Measurements from ENCODE around the gene HAAO. TPM values are rescaled to one million over a fixed set of nuclear protein-coding genes. Genes with fewer than 3 reads are reported as not detected.

HAAO gene
- total and polyA plus RNA-seq, 2 of the 13 experiments (the other 11 are each of a cell fraction or from before 2014, with no cell fraction given), result 36.1 to 42.7 TPM

DNA sequence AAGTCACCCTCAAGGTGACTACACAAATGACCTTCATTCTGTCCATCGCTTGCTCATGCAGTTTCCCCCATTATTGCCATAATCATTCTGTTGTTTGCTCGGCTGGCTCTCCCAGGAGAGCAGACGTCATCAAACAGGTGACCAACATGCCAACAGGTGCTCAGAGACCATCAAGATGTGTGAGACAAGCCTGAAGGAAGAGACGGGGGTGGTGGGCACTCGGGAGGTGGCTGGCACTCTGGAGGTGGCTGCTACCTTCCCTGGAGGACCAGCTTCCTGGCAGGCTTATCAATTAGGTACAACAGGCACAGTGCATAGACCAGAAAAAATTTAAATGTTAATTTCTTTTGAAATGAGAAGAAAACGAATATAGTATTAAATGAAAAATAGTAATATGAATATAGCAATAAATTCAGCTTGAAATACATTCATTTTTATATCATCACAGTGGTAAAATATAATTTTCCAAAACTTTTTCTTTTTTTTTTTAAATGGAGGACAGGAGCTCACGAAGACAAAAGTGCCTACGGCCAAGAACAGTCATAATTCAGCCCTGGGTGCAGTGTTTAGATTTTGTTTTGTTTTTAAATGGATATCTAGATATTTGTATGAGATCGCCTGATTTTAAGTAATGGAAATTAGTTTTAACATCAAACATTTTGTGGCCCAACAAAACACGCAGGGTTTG is 16.9 kb upstream of the HAAO start (continued):
- TF ChIP-seq, protein P1, sequence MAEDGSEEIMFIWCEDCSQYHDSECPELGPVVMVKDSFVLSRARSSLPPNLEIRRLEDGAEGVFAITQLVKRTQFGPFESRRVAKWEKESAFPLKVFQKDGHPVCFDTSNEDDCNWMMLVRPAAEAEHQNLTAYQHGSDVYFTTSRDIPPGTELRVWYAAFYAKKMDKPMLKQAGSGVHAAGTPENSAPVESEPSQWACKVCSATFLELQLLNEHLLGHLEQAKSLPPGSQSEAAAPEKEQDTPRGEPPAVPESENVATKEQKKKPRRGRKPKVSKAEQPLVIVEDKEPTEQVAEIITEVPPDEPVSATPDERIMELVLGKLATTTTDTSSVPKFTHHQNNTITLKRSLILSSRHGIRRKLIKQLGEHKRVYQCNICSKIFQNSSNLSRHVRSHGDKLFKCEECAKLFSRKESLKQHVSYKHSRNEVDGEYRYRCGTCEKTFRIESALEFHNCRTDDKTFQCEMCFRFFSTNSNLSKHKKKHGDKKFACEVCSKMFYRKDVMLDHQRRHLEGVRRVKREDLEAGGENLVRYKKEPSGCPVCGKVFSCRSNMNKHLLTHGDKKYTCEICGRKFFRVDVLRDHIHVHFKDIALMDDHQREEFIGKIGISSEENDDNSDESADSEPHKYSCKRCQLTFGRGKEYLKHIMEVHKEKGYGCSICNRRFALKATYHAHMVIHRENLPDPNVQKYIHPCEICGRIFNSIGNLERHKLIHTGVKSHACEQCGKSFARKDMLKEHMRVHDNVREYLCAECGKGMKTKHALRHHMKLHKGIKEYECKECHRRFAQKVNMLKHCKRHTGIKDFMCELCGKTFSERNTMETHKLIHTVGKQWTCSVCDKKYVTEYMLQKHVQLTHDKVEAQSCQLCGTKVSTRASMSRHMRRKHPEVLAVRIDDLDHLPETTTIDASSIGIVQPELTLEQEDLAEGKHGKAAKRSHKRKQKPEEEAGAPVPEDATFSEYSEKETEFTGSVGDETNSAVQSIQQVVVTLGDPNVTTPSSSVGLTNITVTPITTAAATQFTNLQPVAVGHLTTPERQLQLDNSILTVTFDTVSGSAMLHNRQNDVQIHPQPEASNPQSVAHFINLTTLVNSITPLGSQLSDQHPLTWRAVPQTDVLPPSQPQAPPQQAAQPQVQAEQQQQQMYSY (CRISPR knock-in tag; IDR thresholded peaks at IDR 0.05), result no peak
- TF ChIP-seq SMAD9 (CRISPR knock-in tag; IDR thresholded peaks at IDR 0.05) (no peak), CREB1 (IDR thresholded peaks at IDR 0.05) (peak; percentile 82), CREB1 (CRISPR knock-in tag; IDR thresholded peaks at IDR 0.05) (peak; percentile 84), HDAC1 (CRISPR knock-in tag; IDR thresholded peaks at IDR 0.05) (peak; percentile 29; the same call in 1 of the 2 replicates), NCOR1 (IDR thresholded peaks at IDR 0.05; ENCODE audit: borderline replicate concordance, low read length) (no peak), ZNF569 (CRISPR knock-in tag; IDR thresholded peaks at IDR 0.05; ENCODE audit: borderline replicate concordance) (0 out of 2 replicates have a peak, but pooled peaks have one; percentile 52), ZNF33A (CRISPR knock-in tag; IDR thresholded peaks at IDR 0.05; ENCODE audit: borderline replicate concordance) (0 out of 2 replicates have a peak, but pooled peaks have one; percentile 38)
- TF ChIP-seq, protein P2, sequence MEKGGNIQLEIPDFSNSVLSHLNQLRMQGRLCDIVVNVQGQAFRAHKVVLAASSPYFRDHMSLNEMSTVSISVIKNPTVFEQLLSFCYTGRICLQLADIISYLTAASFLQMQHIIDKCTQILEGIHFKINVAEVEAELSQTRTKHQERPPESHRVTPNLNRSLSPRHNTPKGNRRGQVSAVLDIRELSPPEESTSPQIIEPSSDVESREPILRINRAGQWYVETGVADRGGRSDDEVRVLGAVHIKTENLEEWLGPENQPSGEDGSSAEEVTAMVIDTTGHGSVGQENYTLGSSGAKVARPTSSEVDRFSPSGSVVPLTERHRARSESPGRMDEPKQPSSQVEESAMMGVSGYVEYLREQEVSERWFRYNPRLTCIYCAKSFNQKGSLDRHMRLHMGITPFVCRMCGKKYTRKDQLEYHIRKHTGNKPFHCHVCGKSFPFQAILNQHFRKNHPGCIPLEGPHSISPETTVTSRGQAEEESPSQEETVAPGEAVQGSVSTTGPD (CRISPR knock-in tag; IDR thresholded peaks at IDR 0.05), result no peak
